Osteocyte (in vitro differentiated cells): ENCODE measurements around the gene HOXB3. TPM values are rescaled to one million over a fixed set of nuclear protein-coding genes. Genes with fewer than 3 reads are reported as not detected.

Experiments used
- DNase-seq: peaks from one replicate; pipeline ENCODE4 v3.0.0; 2021; ENCODE audit warnings: mixed read lengths; ENCODE audit not compliant: unreplicated experiment; ENCODE audit errors: extremely low spot score
- H3K27ac Mint-ChIP-seq: one replicate; pipeline ENCODE4 v1.8.0; 2021; ENCODE audit warnings: mild to moderate bottlenecking, mixed read lengths; ENCODE audit not compliant: unreplicated experiment
- H3K27me3 Mint-ChIP-seq: one replicate; pipeline ENCODE4 v1.8.0; 2021; ENCODE audit warnings: mixed read lengths; ENCODE audit not compliant: unreplicated experiment
- H3K36me3 Mint-ChIP-seq: one replicate; pipeline ENCODE4 v1.8.0; 2021; ENCODE audit warnings: mixed read lengths; ENCODE audit not compliant: unreplicated experiment
- H3K4me1 Mint-ChIP-seq: one replicate; pipeline ENCODE4 v1.8.0; 2021; ENCODE audit warnings: mixed read lengths; ENCODE audit not compliant: unreplicated experiment
- H3K4me3 Mint-ChIP-seq: one replicate; pipeline ENCODE4 v1.8.0; 2021; ENCODE audit warnings: mild to moderate bottlenecking, moderate library complexity, mixed read lengths; ENCODE audit not compliant: unreplicated experiment
- H3K9me3 Mint-ChIP-seq: one replicate; pipeline ENCODE4 v1.8.0; 2021; ENCODE audit warnings: mixed read lengths; ENCODE audit not compliant: unreplicated experiment
- total RNA-seq: library from RNA; stranded (reverse); gene quantifications from 2 replicates; pipeline ENCODE4 v1.2.1, GENCODE V29; 2021
- TF ChIP-seq, protein P1 (sequence below): fragments of 200-600 bp; sonication (generic); IDR thresholded peaks from 2 replicates; pipeline ENCODE4 v1.5.0; 2021; ENCODE audit warnings: antibody characterized with exemption, mild to moderate bottlenecking, moderate library complexity

Gene HOXB3
- total RNA-seq, 1 donor from 2014 or later: 0.46 TPM

DNA sequence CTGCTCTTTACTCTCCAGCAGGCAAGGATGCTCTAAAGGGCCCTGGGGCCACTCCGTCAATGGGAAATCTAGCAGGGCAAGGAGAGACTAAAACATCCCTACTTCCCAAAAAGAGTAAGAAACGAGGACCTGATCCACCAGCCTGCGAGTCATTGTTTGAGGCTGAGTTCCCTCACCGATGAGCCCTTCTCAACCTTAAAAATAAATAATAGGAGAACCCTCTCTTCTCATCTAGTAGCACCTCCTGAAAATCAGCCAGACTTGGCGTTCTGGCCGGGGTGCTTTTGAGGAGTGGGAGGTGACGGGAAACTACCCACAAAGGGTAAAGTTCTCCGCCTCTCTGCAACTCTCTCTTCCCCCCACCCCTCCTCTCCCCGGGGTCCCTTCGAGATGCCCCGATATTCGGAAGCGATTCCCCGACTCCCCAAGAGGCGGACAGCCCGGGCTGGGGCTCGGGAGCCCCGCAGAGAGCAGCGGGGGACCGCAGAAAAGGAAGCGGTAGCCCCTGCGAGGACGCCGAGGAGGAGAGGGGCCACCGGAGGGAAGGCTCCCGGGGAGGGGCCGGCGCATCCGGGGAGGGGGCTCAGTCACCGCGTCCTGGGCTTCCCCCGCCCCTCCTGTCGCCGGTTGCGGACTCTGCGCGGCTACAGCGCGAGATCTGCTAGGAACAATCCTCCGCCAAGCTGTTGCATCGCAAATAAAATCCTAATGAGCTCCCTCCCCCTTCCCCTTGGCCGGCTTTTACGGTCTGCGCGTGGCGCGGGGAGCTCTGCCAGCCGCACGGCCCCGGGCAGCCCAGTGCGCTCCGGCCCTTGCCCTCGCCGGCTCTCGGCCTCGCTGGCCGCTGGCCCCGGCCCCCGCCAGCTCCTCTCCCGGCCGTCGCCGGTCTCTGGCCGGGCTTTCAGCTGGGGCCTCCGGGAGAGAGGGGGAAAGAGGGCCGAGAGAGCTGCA lies 34.8 kb upstream of the HOXB3 start:
- H3K27me3 Mint-ChIP-seq: peaks cover 84% of the 10 kb centered on the region
- H3K4me1 Mint-ChIP-seq: peaks cover 5% of the 10 kb centered on the region
- TF ChIP-seq, protein P1, sequence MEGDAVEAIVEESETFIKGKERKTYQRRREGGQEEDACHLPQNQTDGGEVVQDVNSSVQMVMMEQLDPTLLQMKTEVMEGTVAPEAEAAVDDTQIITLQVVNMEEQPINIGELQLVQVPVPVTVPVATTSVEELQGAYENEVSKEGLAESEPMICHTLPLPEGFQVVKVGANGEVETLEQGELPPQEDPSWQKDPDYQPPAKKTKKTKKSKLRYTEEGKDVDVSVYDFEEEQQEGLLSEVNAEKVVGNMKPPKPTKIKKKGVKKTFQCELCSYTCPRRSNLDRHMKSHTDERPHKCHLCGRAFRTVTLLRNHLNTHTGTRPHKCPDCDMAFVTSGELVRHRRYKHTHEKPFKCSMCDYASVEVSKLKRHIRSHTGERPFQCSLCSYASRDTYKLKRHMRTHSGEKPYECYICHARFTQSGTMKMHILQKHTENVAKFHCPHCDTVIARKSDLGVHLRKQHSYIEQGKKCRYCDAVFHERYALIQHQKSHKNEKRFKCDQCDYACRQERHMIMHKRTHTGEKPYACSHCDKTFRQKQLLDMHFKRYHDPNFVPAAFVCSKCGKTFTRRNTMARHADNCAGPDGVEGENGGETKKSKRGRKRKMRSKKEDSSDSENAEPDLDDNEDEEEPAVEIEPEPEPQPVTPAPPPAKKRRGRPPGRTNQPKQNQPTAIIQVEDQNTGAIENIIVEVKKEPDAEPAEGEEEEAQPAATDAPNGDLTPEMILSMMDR: no peak
- peaks cover 2% of the 10 kb centered on the region for H3K36me3 Mint-ChIP-seq
- H3K4me3 Mint-ChIP-seq: peak overlapping the region; percentile 62
- DNase-seq: no peak
- H3K9me3 Mint-ChIP-seq: no peaks in the 10 kb centered on the region
- no peak overlapping the region for H3K27ac Mint-ChIP-seq

DNA sequence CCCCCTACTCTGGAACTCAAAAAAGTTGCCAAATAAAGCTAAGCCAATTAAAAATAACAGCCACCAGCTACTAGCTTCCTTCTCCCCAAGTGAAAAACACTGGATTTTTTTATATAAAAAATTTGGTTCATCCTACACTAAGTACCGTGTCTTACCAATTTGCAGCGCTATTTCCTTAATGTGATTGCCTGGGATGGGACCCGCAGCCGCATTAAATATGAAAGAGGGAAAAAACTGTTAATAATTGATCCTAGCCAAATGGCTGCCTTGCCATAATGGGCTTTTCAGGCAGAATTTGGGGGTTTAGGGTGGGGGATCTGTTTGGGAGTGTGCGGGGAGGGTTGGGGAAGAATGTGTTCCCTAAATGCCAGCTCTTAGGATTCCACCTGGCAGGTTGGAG lies 34.1 kb upstream of the HOXB3 start:
- H3K36me3 Mint-ChIP-seq: peaks cover 2% of the 10 kb centered on the region
- H3K27ac Mint-ChIP-seq: no peak overlapping the region
- no peak overlapping the region for H3K4me3 Mint-ChIP-seq
- TF ChIP-seq, protein P1: no peak
- no peaks in the 10 kb centered on the region for H3K9me3 Mint-ChIP-seq
- DNase-seq: no peak
- peaks cover 9% of the 10 kb centered on the region for H3K4me1 Mint-ChIP-seq
- peaks cover 82% of the 10 kb centered on the region for H3K27me3 Mint-ChIP-seq

GRCh38 chr17:48623583-48623982 lies 33.5 kb upstream of the HOXB3 start:
- H3K4me3 Mint-ChIP-seq: no peak overlapping the region
- DNase-seq: no peak
- no peak overlapping the region for H3K27ac Mint-ChIP-seq
- TF ChIP-seq, protein P1: no peak
- no peaks in the 10 kb centered on the region for H3K9me3 Mint-ChIP-seq
- H3K4me1 Mint-ChIP-seq: peaks cover 11% of the 10 kb centered on the region
- H3K27me3 Mint-ChIP-seq: peaks cover 82% of the 10 kb centered on the region
- peaks cover 2% of the 10 kb centered on the region for H3K36me3 Mint-ChIP-seq

DNA sequence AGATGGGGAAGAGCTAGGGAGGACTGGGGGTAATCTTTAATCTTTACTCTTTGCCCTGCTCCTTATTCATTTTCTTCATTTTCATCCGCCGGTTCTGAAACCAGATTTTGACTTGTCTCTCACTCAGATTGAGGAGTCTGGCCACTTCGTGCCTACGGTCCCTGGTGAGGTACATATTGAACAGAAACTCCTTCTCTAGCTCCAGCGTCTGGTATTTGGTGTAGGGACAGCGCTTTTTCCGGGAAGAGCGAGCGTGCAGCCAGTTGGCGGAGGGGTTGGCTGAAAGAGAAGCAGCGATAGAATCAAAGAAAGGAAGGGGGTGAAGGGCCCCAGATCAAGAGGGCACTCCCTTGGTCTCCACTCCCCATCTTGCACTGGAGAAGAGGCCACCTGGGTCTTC lies 32.8 kb upstream of the HOXB3 start:
- no peaks in the 10 kb centered on the region for H3K9me3 Mint-ChIP-seq
- H3K36me3 Mint-ChIP-seq: peaks cover 2% of the 10 kb centered on the region
- H3K27me3 Mint-ChIP-seq: peaks cover 81% of the 10 kb centered on the region
- H3K27ac Mint-ChIP-seq: no peak overlapping the region
- TF ChIP-seq, protein P1: no peak
- peaks cover 16% of the 10 kb centered on the region for H3K4me1 Mint-ChIP-seq
- H3K4me3 Mint-ChIP-seq: no peak overlapping the region
- DNase-seq: no peak
